HepG2 (cell line): Measurements from ENCODE around the gene NCOA5. TPM values are rescaled to one million over a fixed set of nuclear protein-coding genes. Genes with fewer than 3 reads are reported as not detected.

Experiments
- ARNT ChIP-seq: fragments of 450-650 bp; IDR thresholded peaks from 2 replicates; pipeline ENCODE4 v1.6.1; 2017
- GFI1 ChIP-seq: sonication (generic); formaldehyde crosslinking; IDR thresholded peaks from 2 replicates; pipeline ENCODE4 v1.5.0; 2020; ENCODE audit warnings: missing genetic modification reagents, mild to moderate bottlenecking, borderline replicate concordance
- HDAC6 ChIP-seq: fragments of 200-600 bp; sonication (generic); IDR thresholded peaks from 2 replicates; pipeline ENCODE4 v1.7.0; 2017; ENCODE audit warnings: mild to moderate bottlenecking, antibody characterized with exemption, low read length, low read depth
- NFIB ChIP-seq: sonication (generic); formaldehyde crosslinking; IDR thresholded peaks from 2 replicates; pipeline ENCODE4 v1.9.0; 2021; ENCODE audit warnings: missing genetic modification reagents, mild to moderate bottlenecking, borderline replicate concordance
- NR3C1 ChIP-seq: sonication (generic); formaldehyde crosslinking; IDR thresholded peaks from 2 replicates; pipeline ENCODE4 v1.4.0; 2020; ENCODE audit warnings: missing genetic modification reagents
- RAD21 ChIP-seq: fragments of 450-650 bp; formaldehyde crosslinking; IDR thresholded peaks from 2 replicates; pipeline ENCODE4 v1.5.0; 2020; ENCODE audit warnings: mild to moderate bottlenecking
- REL ChIP-seq: sonication (generic); formaldehyde crosslinking; conservative IDR thresholded peaks from 2 replicates; pipeline ENCODE4 v1.8.0; 2022; ENCODE audit warnings: mild to moderate bottlenecking, missing genetic modification reagents, moderate library complexity
- RERE ChIP-seq: IDR thresholded peaks from 2 replicates; pipeline ENCODE4 v1.6.1; 2016; ENCODE audit warnings: low read depth, missing genetic modification reagents, missing compliant biosample characterization
- STAT5B ChIP-seq: sonication (generic); formaldehyde crosslinking; IDR thresholded peaks from 2 replicates; pipeline ENCODE4 v1.4.0; 2020; ENCODE audit warnings: missing genetic modification reagents
- WIZ ChIP-seq: sonication (generic); formaldehyde crosslinking; IDR thresholded peaks from 2 replicates; pipeline ENCODE4 v1.5.1; 2020; ENCODE audit warnings: mild to moderate bottlenecking, missing genetic modification reagents
- ZBTB2 ChIP-seq: sonication (generic); formaldehyde crosslinking; IDR thresholded peaks from 2 replicates; pipeline ENCODE4 v1.8.0; 2022; ENCODE audit warnings: low read depth, missing genetic modification reagents
- ZGPAT ChIP-seq: IDR thresholded peaks from 2 replicates; pipeline ENCODE4 v1.6.1; 2016; ENCODE audit warnings: mild to moderate bottlenecking
- ZNF274 ChIP-seq: sonication (generic); formaldehyde crosslinking; IDR thresholded peaks from 2 replicates; pipeline ENCODE4 v1.5.1; 2020; ENCODE audit warnings: mild to moderate bottlenecking, missing genetic modification reagents
- ZNF280B ChIP-seq: sonication (generic); formaldehyde crosslinking; IDR thresholded peaks from 2 replicates; pipeline ENCODE4 v1.5.0; 2020; ENCODE audit warnings: missing genetic modification reagents, mild to moderate bottlenecking, borderline replicate concordance
- ZNF619 ChIP-seq: sonication (generic); formaldehyde crosslinking; IDR thresholded peaks from 2 replicates; pipeline ENCODE4 v1.4.0; 2020; ENCODE audit warnings: mild to moderate bottlenecking, missing genetic modification reagents
- ZNF878 ChIP-seq: sonication (generic); formaldehyde crosslinking; IDR thresholded peaks from 2 replicates; pipeline ENCODE4 v1.8.1; 2023; ENCODE audit warnings: mild to moderate bottlenecking, missing genetic modification reagents, moderate library complexity
- ZNF879 ChIP-seq: sonication (generic); formaldehyde crosslinking; IDR thresholded peaks from 2 replicates; pipeline ENCODE4 v1.8.1; 2023; ENCODE audit warnings: missing genetic modification reagents
- polyA plus RNA-seq, 8 experiments: library from polyadenylated mRNA; depleted of rRNA in 3 of 8; stranded (reverse) in 7 of 8; unstranded in 1 of 8; fragments of >200 nt; fragmentation: Illumina TruSeq in 4 of 8; extraction: Trizol in 4 of 8; gene quantifications; 2 replicates each; pipeline versions ENCODE4 v1.2.1 to v1.2.3, GENCODE V29; 2011 to 2016; ENCODE audit warnings: low read depth in 4 of 8, missing spikeins in 1 of 8, mixed read lengths in 1 of 8; ENCODE audit not compliant: insufficient read depth in 1 of 8
- total RNA-seq, 5 experiments: library from RNA; depleted of rRNA; stranded (reverse); fragments of >200 nt; fragmentation: Illumina TruSeq; extraction: Trizol; gene quantifications; 2 replicates each; pipeline ENCODE4 v1.2.3, GENCODE V29; 2016; ENCODE audit warnings: low read depth in 1 of 5
- TF ChIP-seq, protein P1 (sequence below): sonication (generic); formaldehyde crosslinking; IDR thresholded peaks from 2 replicates; pipeline ENCODE4 v1.9.0; 2021; ENCODE audit warnings: missing genetic modification reagents, borderline replicate concordance

NCOA5 gene
- total and polyA plus RNA-seq, 2 of the 13 experiments (the other 11 are each of a cell fraction or from before 2014, with no cell fraction given) = 16.5 to 28.4 TPM

DNA sequence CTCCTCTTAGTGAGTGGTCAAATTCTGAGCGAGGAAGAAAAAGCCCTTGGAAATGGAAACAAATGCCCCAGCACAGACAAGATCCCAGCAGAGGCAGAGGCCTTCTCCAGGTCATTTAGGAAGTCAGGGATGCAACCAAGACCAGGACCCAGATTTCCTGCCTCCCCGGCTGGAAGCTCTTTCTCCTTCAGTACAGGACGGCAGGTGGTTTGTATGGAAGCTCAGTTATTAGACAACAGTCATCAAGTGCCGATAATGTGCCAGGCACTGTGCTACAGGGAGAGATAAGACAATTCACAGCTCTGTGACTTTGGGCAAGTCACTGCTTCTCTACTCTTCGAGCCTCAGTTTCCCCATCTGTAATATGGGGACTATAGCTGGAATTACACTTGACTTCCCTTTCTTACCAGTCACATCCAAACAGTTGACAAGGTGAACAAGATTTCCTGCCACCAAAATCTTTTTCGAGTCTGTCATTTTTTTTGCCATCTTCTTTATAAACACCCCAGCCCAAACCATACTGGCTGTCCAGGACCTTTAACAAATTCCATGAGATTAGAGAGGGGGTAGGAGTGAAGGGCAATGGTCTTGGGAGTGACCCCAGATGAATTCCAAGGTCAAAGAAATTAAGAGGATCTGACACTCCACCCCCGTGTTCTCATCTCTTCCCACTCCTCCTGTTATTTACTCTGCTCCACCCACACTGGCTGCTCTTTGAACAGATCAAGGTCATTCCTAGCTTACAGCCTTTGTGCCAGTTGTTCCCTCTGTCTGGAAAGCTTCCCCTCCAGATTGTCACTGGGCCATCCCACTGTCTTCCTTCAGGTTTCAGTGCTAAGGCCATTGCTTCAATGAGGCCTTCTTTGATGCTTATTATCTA lies 75.0 kb downstream of the NCOA5 start (continued):
- TF ChIP-seq NFIB (CRISPR knock-in tag) (peak; percentile 74; the same call in 1 of the 2 replicates), HDAC6 (no peak), ZNF280B (no peak), ZNF879 (CRISPR knock-in tag) (0 out of 2 replicates have a peak, but pooled peaks have one; percentile 31), ZGPAT (peak; percentile 59; the same call in 1 of the 2 replicates), ZNF274 (CRISPR knock-in tag) (no peak), ARNT (no peak), ZNF619 (no peak), RAD21 (no peak), ZBTB2 (CRISPR knock-in tag) (no peak), RERE (CRISPR knock-in tag) (peak; percentile 64), ZNF878 (peak; percentile 29; the same call in 1 of the 2 replicates), REL (CRISPR knock-in tag) (no peak), NR3C1 (CRISPR knock-in tag) (no peak), GFI1 (CRISPR knock-in tag) (no peak), STAT5B (no peak), WIZ (CRISPR knock-in tag) (no peak)
- TF ChIP-seq, protein P1, sequence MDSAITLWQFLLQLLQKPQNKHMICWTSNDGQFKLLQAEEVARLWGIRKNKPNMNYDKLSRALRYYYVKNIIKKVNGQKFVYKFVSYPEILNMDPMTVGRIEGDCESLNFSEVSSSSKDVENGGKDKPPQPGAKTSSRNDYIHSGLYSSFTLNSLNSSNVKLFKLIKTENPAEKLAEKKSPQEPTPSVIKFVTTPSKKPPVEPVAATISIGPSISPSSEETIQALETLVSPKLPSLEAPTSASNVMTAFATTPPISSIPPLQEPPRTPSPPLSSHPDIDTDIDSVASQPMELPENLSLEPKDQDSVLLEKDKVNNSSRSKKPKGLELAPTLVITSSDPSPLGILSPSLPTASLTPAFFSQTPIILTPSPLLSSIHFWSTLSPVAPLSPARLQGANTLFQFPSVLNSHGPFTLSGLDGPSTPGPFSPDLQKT (CRISPR knock-in tag) = 0 out of 2 replicates have a peak, but pooled peaks have one; percentile 59
